K562 (cell line): ENCODE results near the gene TBC1D16.

Source experiments
- EZH2 ChIP-seq: IDR thresholded peaks from 2 replicates; pipeline ENCODE4 v1.6.1; 2012; ENCODE audit warnings: low read depth, mild to moderate bottlenecking, inconsistent platforms, low read length, borderline replicate concordance
- YY1 ChIP-seq, 3 experiments: IDR thresholded peaks; 2 replicates each; pipeline ENCODE4 v1.6.1; 2011; ENCODE audit warnings: low read length in 2 of 3, mild to moderate bottlenecking in 2 of 3, moderate library complexity in 2 of 3, borderline replicate concordance in 1 of 3, control low read depth in 1 of 3, low read depth in 1 of 3; ENCODE audit not compliant: insufficient read depth in 3 of 3, insufficient replicate concordance in 2 of 3, control insufficient read depth in 1 of 3, insufficient read length in 1 of 3; ENCODE audit errors: extremely low read depth in 1 of 3
- ZBTB8A ChIP-seq: fragments of 450-650 bp; IDR thresholded peaks from 2 replicates; pipeline ENCODE4 v1.6.1; 2018; ENCODE audit warnings: mild to moderate bottlenecking, moderate library complexity; ENCODE audit not compliant: partially characterized antibody
- TF ChIP-seq, protein P1 (sequence below), 3 experiments: IDR thresholded peaks in 2 of 3; conservative IDR thresholded peaks in 1 of 3; 2 replicates each; pipeline ENCODE4 v1.5.1; 2011 to 2012; ENCODE audit warnings: low read length in 3 of 3, mild to moderate bottlenecking in 3 of 3, control low read depth in 2 of 3, improper control_type of control experiment in 1 of 3, inconsistent platforms in 1 of 3, low read depth in 1 of 3, mixed read lengths in 1 of 3, moderate library complexity in 1 of 3; ENCODE audit not compliant: insufficient read depth in 2 of 3
- TF ChIP-seq, protein P2 (sequence below), 2 experiments: fragments of 200-800 bp in 1 of 2; sonication (Bioruptor generic) in 1 of 2; sonication (generic) in 1 of 2; formaldehyde crosslinking in 1 of 2; IDR thresholded peaks in 1 of 2; conservative IDR thresholded peaks in 1 of 2; 2 replicates each; pipeline versions ENCODE4 v1.5.0 to v1.6.1; 2016 to 2020; ENCODE audit warnings: missing compliant biosample characterization in 1 of 2, missing genetic modification characterization in 1 of 2, missing genetic modification reagents in 1 of 2

DNA sequence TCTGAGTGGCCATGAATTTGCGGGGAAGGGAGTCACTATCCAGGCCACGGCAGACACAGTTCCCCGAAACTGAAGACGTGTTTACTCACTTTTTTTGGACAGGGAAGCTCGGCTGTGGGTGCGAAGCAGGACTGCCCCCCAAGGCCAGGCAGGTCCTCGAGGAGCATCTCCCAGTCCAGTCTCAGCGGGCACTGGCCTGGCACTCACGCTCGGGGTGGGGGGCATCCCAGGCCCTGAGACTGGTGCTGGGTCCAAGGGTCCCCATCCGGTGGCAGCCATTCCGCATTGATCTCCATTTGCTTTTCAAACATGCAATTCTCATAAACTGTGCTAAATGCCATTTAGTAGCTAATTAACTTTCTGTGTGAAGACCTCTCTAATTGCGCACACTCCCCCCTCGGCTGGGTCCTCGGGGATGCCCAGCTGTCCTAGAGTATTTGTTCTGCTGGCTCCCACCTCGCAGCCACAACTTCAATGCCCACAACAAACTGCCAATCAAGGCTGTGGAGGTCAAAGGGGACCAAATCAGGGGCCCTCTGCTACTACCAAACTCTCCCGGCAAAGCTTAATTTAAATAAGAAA, 50.2 kb downstream of the TBC1D16 start:
- TF ChIP-seq, protein P1, sequence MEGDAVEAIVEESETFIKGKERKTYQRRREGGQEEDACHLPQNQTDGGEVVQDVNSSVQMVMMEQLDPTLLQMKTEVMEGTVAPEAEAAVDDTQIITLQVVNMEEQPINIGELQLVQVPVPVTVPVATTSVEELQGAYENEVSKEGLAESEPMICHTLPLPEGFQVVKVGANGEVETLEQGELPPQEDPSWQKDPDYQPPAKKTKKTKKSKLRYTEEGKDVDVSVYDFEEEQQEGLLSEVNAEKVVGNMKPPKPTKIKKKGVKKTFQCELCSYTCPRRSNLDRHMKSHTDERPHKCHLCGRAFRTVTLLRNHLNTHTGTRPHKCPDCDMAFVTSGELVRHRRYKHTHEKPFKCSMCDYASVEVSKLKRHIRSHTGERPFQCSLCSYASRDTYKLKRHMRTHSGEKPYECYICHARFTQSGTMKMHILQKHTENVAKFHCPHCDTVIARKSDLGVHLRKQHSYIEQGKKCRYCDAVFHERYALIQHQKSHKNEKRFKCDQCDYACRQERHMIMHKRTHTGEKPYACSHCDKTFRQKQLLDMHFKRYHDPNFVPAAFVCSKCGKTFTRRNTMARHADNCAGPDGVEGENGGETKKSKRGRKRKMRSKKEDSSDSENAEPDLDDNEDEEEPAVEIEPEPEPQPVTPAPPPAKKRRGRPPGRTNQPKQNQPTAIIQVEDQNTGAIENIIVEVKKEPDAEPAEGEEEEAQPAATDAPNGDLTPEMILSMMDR (IDR thresholded peaks at IDR 0.05 in 2 of 3, conservative IDR thresholded peaks at IDR 0.05 in 1 of 3; ENCODE audit: insufficient read depth in 2 of 3, low read depth in 1 of 3, low read length in 3 of 3) = no peak
- TF ChIP-seq, protein P2, sequence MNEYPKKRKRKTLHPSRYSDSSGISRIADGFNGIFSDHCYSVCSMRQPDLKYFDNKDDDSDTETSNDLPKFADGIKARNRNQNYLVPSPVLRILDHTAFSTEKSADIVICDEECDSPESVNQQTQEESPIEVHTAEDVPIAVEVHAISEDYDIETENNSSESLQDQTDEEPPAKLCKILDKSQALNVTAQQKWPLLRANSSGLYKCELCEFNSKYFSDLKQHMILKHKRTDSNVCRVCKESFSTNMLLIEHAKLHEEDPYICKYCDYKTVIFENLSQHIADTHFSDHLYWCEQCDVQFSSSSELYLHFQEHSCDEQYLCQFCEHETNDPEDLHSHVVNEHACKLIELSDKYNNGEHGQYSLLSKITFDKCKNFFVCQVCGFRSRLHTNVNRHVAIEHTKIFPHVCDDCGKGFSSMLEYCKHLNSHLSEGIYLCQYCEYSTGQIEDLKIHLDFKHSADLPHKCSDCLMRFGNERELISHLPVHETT (CRISPR knock-in tag; conservative IDR thresholded peaks at IDR 0.05 in 1 of 2, IDR thresholded peaks at IDR 0.05 in 1 of 2) = no peak
- no peak for TF ChIP-seq ZBTB8A
- no peak for TF ChIP-seq EZH2
- no peak for TF ChIP-seq YY1 (IDR thresholded peaks at IDR 0.05; ENCODE audit: borderline replicate concordance in 1 of 3, control insufficient read depth in 1 of 3, extremely low read depth in 1 of 3, insufficient read depth in 3 of 3, insufficient read length in 1 of 3, insufficient replicate concordance in 2 of 3, low read depth in 1 of 3, low read length in 2 of 3)
